SK-N-SH (cell line): ENCODE data around the gene TBC1D9B. TPM values are rescaled to one million over a fixed set of nuclear protein-coding genes. Genes with fewer than 3 reads are reported as not detected.

Experiments used
- CTCF ChIA-PET: fragments of 300-600, 350-600 bp; formaldehyde crosslinking; extraction: SDS; loops from one replicate; lab custom pipeline; 2021; lab: Yijun Ruan, JAX
- POLR2A ChIA-PET: fragments of 350-600 bp; sonication (Branson Sonifier 250); formaldehyde crosslinking; extraction: SDS; loops from one replicate; lab custom pipeline; 2020; ENCODE audit warnings: antibody characterized with exemption, inconsistent platforms; lab: Yijun Ruan, JAX
- DNase-seq: peaks from one replicate; pipeline ENCODE4 v3.0.0; 2012
- H2AFZ ChIP-seq: fragments of 200-600 bp; sonication (generic); 2 replicates; pipeline ENCODE4 v1.8.1; 2016; ENCODE audit warnings: antibody characterized with exemption, mild to moderate bottlenecking, low read depth
- H3F3A ChIP-seq: fragments of 200-600 bp; sonication (generic); replicated peaks from 2 replicates; pipeline ENCODE3; 2016; ENCODE audit warnings: antibody characterized with exemption, mild to moderate bottlenecking; ENCODE audit not compliant: insufficient read depth
- H3K27ac ChIP-seq, 2 experiments: fragments of 200-500 bp in 1 of 2; fragments of 200-600 bp in 1 of 2; sonication (Bioruptor generic) in 1 of 2; sonication (generic), shearing (Covaris generic) in 1 of 2; 2 replicates each; pipeline versions ENCODE4 v1.5.1 to v1.6.1; 2014 to 2016; ENCODE audit warnings: low read depth in 2 of 2, inconsistent platforms in 1 of 2, low read length in 1 of 2, mild to moderate bottlenecking in 1 of 2, mixed read lengths in 1 of 2
- H3K27me3 ChIP-seq: fragments of 200-600 bp; sonication (generic), shearing (Covaris generic); 2 replicates; pipeline ENCODE4 v1.6.1; 2016; ENCODE audit warnings: mixed run types; ENCODE audit not compliant: insufficient read depth
- H3K36me3 ChIP-seq, 2 experiments: fragments of 200-500 bp in 1 of 2; fragments of 200-600 bp in 1 of 2; sonication (Bioruptor generic) in 1 of 2; sonication (generic) in 1 of 2; replicated peaks in 1 of 2; 2 replicates each; pipeline versions ENCODE3 to v1.5.1; 2014 to 2016; ENCODE audit warnings: low read length in 1 of 2, mild to moderate bottlenecking in 1 of 2; ENCODE audit not compliant: insufficient read depth in 2 of 2, control insufficient read depth in 1 of 2
- H3K4me1 ChIP-seq, 2 experiments: fragments of 200-500 bp in 1 of 2; fragments of 200-600 bp in 1 of 2; sonication (Bioruptor generic) in 1 of 2; sonication (generic), shearing (Covaris generic) in 1 of 2; 2 replicates each; pipeline versions ENCODE4 v1.5.1 to v1.6.1; 2014 to 2016; ENCODE audit warnings: low read depth in 1 of 2, low read length in 1 of 2, mixed run types in 1 of 2; ENCODE audit not compliant: insufficient read depth in 2 of 2, control insufficient read depth in 1 of 2
- H3K4me2 ChIP-seq: fragments of 200-600 bp; sonication (generic), shearing (Covaris generic); 2 replicates; pipeline ENCODE4 v1.6.1; 2017; ENCODE audit warnings: mixed run types
- H3K4me3 ChIP-seq, 2 experiments: fragments of 200-500 bp in 1 of 2; fragments of 200-600 bp in 1 of 2; sonication (Bioruptor generic) in 1 of 2; sonication (generic), shearing (Covaris generic) in 1 of 2; 2 replicates each; pipeline versions ENCODE4 v1.5.1 to v1.8.1; 2014 to 2016; ENCODE audit warnings: low read depth in 2 of 2, inconsistent platforms in 1 of 2, low read length in 1 of 2, mild to moderate bottlenecking in 1 of 2, mixed read lengths in 1 of 2, moderate library complexity in 1 of 2
- H3K79me2 ChIP-seq: fragments of 200-600 bp; sonication (generic); 2 replicates; pipeline ENCODE4 v1.8.1; 2017; ENCODE audit warnings: mild to moderate bottlenecking; ENCODE audit not compliant: insufficient read depth
- H3K9ac ChIP-seq: fragments of 200-600 bp; sonication (generic); 2 replicates; pipeline ENCODE4 v1.6.1; 2017; ENCODE audit warnings: mixed run types
- H3K9me2 ChIP-seq: fragments of 200-600 bp; sonication (generic); 2 replicates; pipeline ENCODE4 v1.6.1; 2017; ENCODE audit warnings: mixed run types
- H3K9me3 ChIP-seq: fragments of 200-600 bp; sonication (generic); 2 replicates; pipeline ENCODE4 v1.6.1; 2017; ENCODE audit warnings: mixed run types, mild to moderate bottlenecking, moderate library complexity
- H4K20me1 ChIP-seq: fragments of 200-600 bp; sonication (generic); 2 replicates; pipeline ENCODE4 v1.6.1; 2017; ENCODE audit warnings: mild to moderate bottlenecking, mixed run types; ENCODE audit not compliant: insufficient read depth
- ELF1 ChIP-seq: IDR thresholded peaks from 2 replicates; pipeline ENCODE4 v1.4.0; 2012
- GABPA ChIP-seq: IDR thresholded peaks from 2 replicates; pipeline ENCODE4 v1.4.0; 2012; ENCODE audit warnings: low read depth, mild to moderate bottlenecking
- MXI1 ChIP-seq: IDR thresholded peaks from 2 replicates; pipeline ENCODE4 v1.6.1; 2012; ENCODE audit warnings: mild to moderate bottlenecking, low read depth, low read length, improper control_type of control experiment
- NRF1 ChIP-seq: IDR thresholded peaks from 2 replicates; pipeline ENCODE4 v1.6.1; 2012; ENCODE audit warnings: low read depth, mild to moderate bottlenecking, low read length
- PBX3 ChIP-seq: IDR thresholded peaks from 2 replicates; pipeline ENCODE4; 2012
- POLR2AphosphoS5 ChIP-seq: IDR thresholded peaks from 2 replicates; pipeline ENCODE4 v1.6.1; 2012; ENCODE audit warnings: low read depth, low read length
- SMC3 ChIP-seq: IDR thresholded peaks from 2 replicates; pipeline ENCODE4 v1.6.1; 2012; ENCODE audit warnings: low read depth, low read length, improper control_type of control experiment
- TAF1 ChIP-seq: IDR thresholded peaks from 2 replicates; pipeline ENCODE4 v1.6.1; 2012; ENCODE audit warnings: low read depth, mild to moderate bottlenecking, low read length, moderate library complexity, borderline replicate concordance
- TCF12 ChIP-seq: IDR thresholded peaks from 2 replicates; pipeline ENCODE4 v1.4.0; 2012
- TEAD4 ChIP-seq: IDR thresholded peaks from 2 replicates; pipeline ENCODE4 v1.4.0; 2012; ENCODE audit warnings: mild to moderate bottlenecking, borderline replicate concordance; ENCODE audit not compliant: insufficient read depth
- WGBS: methylation state at CpG from one replicate; pipeline ENCODE4 v1.1.6; 2017; ENCODE audit warnings: low lambda C conversion rate; 5-methylcytosine and 5-hydroxymethylcytosine counted together
- polyA plus RNA-seq, 3 experiments: library from polyadenylated mRNA; depleted of rRNA; stranded (reverse); fragments of >200 nt; gene quantifications; 2 replicates each; pipeline ENCODE4 v1.2.3, GENCODE V29; 2012
- TF ChIP-seq, protein P1 (sequence below): IDR thresholded peaks from 2 replicates; pipeline ENCODE4 v1.4.0; 2012; ENCODE audit warnings: low read depth, borderline replicate concordance
- TF ChIP-seq, protein P2 (sequence below): IDR thresholded peaks from 2 replicates; pipeline ENCODE4 v1.4.0; 2012; ENCODE audit warnings: low read depth, borderline replicate concordance
- TF ChIP-seq, protein P3 (sequence below): IDR thresholded peaks from 2 replicates; pipeline ENCODE4 v1.6.1; 2012; ENCODE audit warnings: mild to moderate bottlenecking, low read depth, low read length, moderate library complexity
- TF ChIP-seq, protein P4 (sequence below): fragments of 150-350 bp; IDR thresholded peaks from 2 replicates; pipeline ENCODE4 v1.6.1; 2016; ENCODE audit warnings: mild to moderate bottlenecking, low read depth, low read length

The TBC1D9B gene
- polyA plus RNA-seq, 1 of the 3 experiments (the other 2 are of a cell fraction) = 75.6 TPM

GRCh38 chr5:179906795-179907555 lies 722 bp downstream of the TBC1D9B start:
- H3K4me3 ChIP-seq = peak overlapping the region; percentile 56 to 76
- POLR2A ChIA-PET = interaction anchor here (0.6 to 0.7 kb wide), 2 partner anchors 15 to 269 kb away, joined by 3 read pairs; no protein-coding TSS in a partner anchor
- H3K4me2 ChIP-seq = peak overlapping the region; percentile 98
- H3K27me3 ChIP-seq = no peaks in the 10 kb centered on the region
- WGBS = 14% methylated on average over 16 of the region's 50 CpGs
- H3K27ac ChIP-seq = peak overlapping the region in 1 of 2 experiments; percentile 47; a peak in 2 of 4 replicates
- no peak overlapping the region for H2AFZ ChIP-seq
- peaks cover 20 to 28% of the 10 kb centered on the region in 2 experiments for H3K36me3 ChIP-seq
- H4K20me1 ChIP-seq = peaks cover 16% of the 10 kb centered on the region; the same call in 1 of the 2 replicates
- CTCF ChIA-PET = interaction anchor here (0.7 to 2.3 kb wide), 9 partner anchors 9 to 184 kb away, joined by 3 to 16 read pairs (median 5); no protein-coding TSS in a partner anchor
- TF ChIP-seq PBX3 (no peak), ELF1 (no peak), GABPA (no peak), MXI1 (no peak; the same call in 1 of the 2 replicates), NRF1 (no peak), POLR2AphosphoS5 (no peak), TCF12 (no peak), TEAD4 (no peak)
- TF ChIP-seq, protein P1, sequence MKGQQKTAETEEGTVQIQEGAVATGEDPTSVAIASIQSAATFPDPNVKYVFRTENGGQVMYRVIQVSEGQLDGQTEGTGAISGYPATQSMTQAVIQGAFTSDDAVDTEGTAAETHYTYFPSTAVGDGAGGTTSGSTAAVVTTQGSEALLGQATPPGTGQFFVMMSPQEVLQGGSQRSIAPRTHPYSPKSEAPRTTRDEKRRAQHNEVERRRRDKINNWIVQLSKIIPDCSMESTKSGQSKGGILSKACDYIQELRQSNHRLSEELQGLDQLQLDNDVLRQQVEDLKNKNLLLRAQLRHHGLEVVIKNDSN = no peak
- TF ChIP-seq, protein P2, sequence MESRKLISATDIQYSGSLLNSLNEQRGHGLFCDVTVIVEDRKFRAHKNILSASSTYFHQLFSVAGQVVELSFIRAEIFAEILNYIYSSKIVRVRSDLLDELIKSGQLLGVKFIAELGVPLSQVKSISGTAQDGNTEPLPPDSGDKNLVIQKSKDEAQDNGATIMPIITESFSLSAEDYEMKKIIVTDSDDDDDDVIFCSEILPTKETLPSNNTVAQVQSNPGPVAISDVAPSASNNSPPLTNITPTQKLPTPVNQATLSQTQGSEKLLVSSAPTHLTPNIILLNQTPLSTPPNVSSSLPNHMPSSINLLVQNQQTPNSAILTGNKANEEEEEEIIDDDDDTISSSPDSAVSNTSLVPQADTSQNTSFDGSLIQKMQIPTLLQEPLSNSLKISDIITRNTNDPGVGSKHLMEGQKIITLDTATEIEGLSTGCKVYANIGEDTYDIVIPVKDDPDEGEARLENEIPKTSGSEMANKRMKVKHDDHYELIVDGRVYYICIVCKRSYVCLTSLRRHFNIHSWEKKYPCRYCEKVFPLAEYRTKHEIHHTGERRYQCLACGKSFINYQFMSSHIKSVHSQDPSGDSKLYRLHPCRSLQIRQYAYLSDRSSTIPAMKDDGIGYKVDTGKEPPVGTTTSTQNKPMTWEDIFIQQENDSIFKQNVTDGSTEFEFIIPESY = no peak
- TF ChIP-seq, all 33 proteins: peak for 0
- no peaks in the 10 kb centered on the region for H3K9me3 ChIP-seq
- peak overlapping the region; percentile 68 for H3K9ac ChIP-seq
- peak; percentile 79 for DNase-seq
- no peaks in the 10 kb centered on the region for H3F3A ChIP-seq
- peaks cover 0 to 9% of the 10 kb centered on the region in 2 experiments; a peak in 2 of 4 replicates for H3K4me1 ChIP-seq
- H3K79me2 ChIP-seq = peaks cover 43% of the 10 kb centered on the region
- H3K9me2 ChIP-seq = no peaks in the 10 kb centered on the region

DNA sequence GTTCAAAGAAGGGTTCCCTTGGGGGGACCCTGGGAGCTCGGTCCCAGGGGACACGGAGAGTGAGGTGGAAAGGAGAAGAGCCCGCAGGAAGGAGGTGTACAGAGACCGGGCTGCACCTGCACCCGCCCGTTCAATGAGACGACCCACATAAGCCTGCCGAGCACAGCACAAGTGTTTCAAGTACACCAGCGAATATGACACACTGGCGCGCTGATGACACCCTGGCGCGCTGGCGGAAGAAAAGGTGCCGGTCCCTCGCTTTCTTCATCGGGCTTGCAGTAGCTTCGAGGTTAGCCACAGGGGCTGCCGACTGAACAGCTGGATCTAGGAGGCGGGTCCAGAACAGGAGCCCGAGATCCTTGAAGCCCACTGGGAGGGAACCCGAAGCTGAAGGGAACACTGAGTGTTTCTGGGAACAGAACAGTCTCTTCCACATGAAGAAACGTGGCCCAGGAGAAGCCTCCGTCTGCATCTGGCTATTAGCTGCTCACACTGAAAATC lies 1.4 kb downstream of the TBC1D9B start:
- ChIA-PET CTCF (interaction anchor here (1.1 to 2.1 kb wide), 7 partner anchors 10 to 143 kb away, joined by 3 to 8 read pairs (median 5); no protein-coding TSS in a partner anchor), POLR2A (no interaction called here)
- no peaks in the 10 kb centered on the region for H3F3A ChIP-seq
- H3K4me3 ChIP-seq = peak overlapping the region; percentile 56 to 76
- H3K4me1 ChIP-seq = peaks cover 0 to 9% of the 10 kb centered on the region in 2 experiments; a peak in 2 of 4 replicates
- no peak overlapping the region for H3K27ac ChIP-seq
- H3K79me2 ChIP-seq = peaks cover 46% of the 10 kb centered on the region
- H3K9me3 ChIP-seq = no peaks in the 10 kb centered on the region
- H3K27me3 ChIP-seq = no peaks in the 10 kb centered on the region
- no peak for DNase-seq
- H3K9ac ChIP-seq = peak overlapping the region; percentile 68; the same call in 1 of the 2 replicates
- WGBS = 92% methylated on average over 23 of the region's 24 CpGs
- peaks cover 26 to 30% of the 10 kb centered on the region in 2 experiments for H3K36me3 ChIP-seq
- peak overlapping the region; percentile 98 for H3K4me2 ChIP-seq
- H2AFZ ChIP-seq = no peak overlapping the region
- H4K20me1 ChIP-seq = peaks cover 16% of the 10 kb centered on the region; the same call in 1 of the 2 replicates
- no peaks in the 10 kb centered on the region for H3K9me2 ChIP-seq
- TF ChIP-seq SMC3 (no peak), TAF1 (no peak), GABPA (no peak), MXI1 (no peak), NRF1 (no peak)
- TF ChIP-seq, protein P3, sequence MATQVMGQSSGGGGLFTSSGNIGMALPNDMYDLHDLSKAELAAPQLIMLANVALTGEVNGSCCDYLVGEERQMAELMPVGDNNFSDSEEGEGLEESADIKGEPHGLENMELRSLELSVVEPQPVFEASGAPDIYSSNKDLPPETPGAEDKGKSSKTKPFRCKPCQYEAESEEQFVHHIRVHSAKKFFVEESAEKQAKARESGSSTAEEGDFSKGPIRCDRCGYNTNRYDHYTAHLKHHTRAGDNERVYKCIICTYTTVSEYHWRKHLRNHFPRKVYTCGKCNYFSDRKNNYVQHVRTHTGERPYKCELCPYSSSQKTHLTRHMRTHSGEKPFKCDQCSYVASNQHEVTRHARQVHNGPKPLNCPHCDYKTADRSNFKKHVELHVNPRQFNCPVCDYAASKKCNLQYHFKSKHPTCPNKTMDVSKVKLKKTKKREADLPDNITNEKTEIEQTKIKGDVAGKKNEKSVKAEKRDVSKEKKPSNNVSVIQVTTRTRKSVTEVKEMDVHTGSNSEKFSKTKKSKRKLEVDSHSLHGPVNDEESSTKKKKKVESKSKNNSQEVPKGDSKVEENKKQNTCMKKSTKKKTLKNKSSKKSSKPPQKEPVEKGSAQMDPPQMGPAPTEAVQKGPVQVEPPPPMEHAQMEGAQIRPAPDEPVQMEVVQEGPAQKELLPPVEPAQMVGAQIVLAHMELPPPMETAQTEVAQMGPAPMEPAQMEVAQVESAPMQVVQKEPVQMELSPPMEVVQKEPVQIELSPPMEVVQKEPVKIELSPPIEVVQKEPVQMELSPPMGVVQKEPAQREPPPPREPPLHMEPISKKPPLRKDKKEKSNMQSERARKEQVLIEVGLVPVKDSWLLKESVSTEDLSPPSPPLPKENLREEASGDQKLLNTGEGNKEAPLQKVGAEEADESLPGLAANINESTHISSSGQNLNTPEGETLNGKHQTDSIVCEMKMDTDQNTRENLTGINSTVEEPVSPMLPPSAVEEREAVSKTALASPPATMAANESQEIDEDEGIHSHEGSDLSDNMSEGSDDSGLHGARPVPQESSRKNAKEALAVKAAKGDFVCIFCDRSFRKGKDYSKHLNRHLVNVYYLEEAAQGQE = no peak
- TF ChIP-seq, protein P4, sequence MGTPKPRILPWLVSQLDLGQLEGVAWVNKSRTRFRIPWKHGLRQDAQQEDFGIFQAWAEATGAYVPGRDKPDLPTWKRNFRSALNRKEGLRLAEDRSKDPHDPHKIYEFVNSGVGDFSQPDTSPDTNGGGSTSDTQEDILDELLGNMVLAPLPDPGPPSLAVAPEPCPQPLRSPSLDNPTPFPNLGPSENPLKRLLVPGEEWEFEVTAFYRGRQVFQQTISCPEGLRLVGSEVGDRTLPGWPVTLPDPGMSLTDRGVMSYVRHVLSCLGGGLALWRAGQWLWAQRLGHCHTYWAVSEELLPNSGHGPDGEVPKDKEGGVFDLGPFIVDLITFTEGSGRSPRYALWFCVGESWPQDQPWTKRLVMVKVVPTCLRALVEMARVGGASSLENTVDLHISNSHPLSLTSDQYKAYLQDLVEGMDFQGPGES = no peak
